HCT116 (cell line): ENCODE measurements around the gene EPB41L4A. TPM values are rescaled to one million over a fixed set of nuclear protein-coding genes. Genes with fewer than 3 reads are reported as not detected.

Source experiments
- ATAC-seq: fragments of 200-7000 bp; cut with Tn5 transposase; 2 replicates; pipeline ENCODE4 v1.9.1; 2020; ENCODE audit warnings: mild to moderate bottlenecking, moderate library complexity
- BruUV-seq: library from RNA; stranded (reverse); fragments of 400-500 nt; replicated peaks from 2 replicates; lab custom pipeline; 2021; lab: Mats Ljungman, UMichigan
- CTCF ChIA-PET: fragments of 300-600 bp; sonication (Branson Sonifier 250); formaldehyde crosslinking; loops from one replicate; lab custom pipeline; 2021; ENCODE audit warnings: antibody characterized with exemption; lab: Charles Lee
- POLR2A ChIA-PET: fragments of 300-600, 350-600 bp; sonication (Branson Sonifier 250); formaldehyde crosslinking; loops from one replicate; lab custom pipeline; 2021; ENCODE audit warnings: antibody characterized with exemption; lab: Charles Lee
- RAD21 ChIA-PET, 2 experiments: fragments of 300-600 bp; sonication (Branson Sonifier 250); formaldehyde crosslinking; loops; one replicate each; lab custom pipeline; 2023; ENCODE audit warnings: low total read pairs in 2 of 2; ENCODE audit not compliant: uncharacterized antibody in 2 of 2, unreplicated experiment in 2 of 2, low non-redundant PET in 1 of 2; lab: Charles Lee
- DNase-seq: peaks from one replicate; pipeline ENCODE4 v3.0.0-alpha.2; 2010; ENCODE audit warnings: low read depth, low spot score
- H2AFZ ChIP-seq: fragments of 200-600 bp; shearing (Covaris generic), sonication (generic); 2 replicates; pipeline ENCODE4 v1.6.1; 2017; ENCODE audit warnings: low read depth, mixed run types, mixed read lengths, antibody characterized with exemption, low read length; ENCODE audit not compliant: poor library complexity, severe bottlenecking
- H3K27ac ChIP-seq: 2 replicates; pipeline ENCODE4 v1.5.1; 2012; ENCODE audit warnings: low read depth, low read length
- H3K27me3 ChIP-seq: fragments of 200-600 bp; sonication (generic); 2 replicates; pipeline ENCODE4 v1.6.1; 2016; ENCODE audit warnings: mixed run types, low read length, mixed read lengths; ENCODE audit not compliant: insufficient read depth
- H3K36me3 ChIP-seq, 2 experiments: fragments of 200-500 bp in 1 of 2; fragments of 200-600 bp in 1 of 2; sonication (Bioruptor generic) in 1 of 2; sonication (generic) in 1 of 2; 2 replicates each; pipeline versions ENCODE4 v1.5.1 to v1.6.1; 2014 to 2016; ENCODE audit warnings: low read length in 2 of 2, inconsistent platforms in 1 of 2, mixed read lengths in 1 of 2, mixed run types in 1 of 2; ENCODE audit not compliant: insufficient read depth in 2 of 2, control insufficient read depth in 1 of 2
- H3K4me1 ChIP-seq, 2 experiments: fragments of 200-600 bp in 1 of 2; sonication (generic) in 1 of 2; 2 replicates each; pipeline versions ENCODE4 v1.5.1 to v1.6.1; 2012 to 2017; ENCODE audit warnings: low read length in 2 of 2, inconsistent platforms in 1 of 2, mild to moderate bottlenecking in 1 of 2, mixed read lengths in 1 of 2, mixed run types in 1 of 2, moderate library complexity in 1 of 2; ENCODE audit not compliant: insufficient read depth in 2 of 2, control insufficient read depth in 1 of 2
- H3K4me2 ChIP-seq: fragments of 200-600 bp; sonication (generic); 2 replicates; pipeline ENCODE4 v1.6.1; 2017; ENCODE audit warnings: mixed run types, low read length, mixed read lengths
- H3K4me3 ChIP-seq, 2 experiments: fragments of 200-600 bp in 1 of 2; sonication (generic) in 1 of 2; replicated peaks in 1 of 2; 2 replicates each; pipeline ENCODE4 v1.5.1; 2011 to 2016; ENCODE audit warnings: low read length in 2 of 2, control low read depth in 1 of 2, low read depth in 1 of 2, mild to moderate bottlenecking in 1 of 2, mixed read lengths in 1 of 2, mixed run types in 1 of 2
- H3K79me2 ChIP-seq: fragments of 200-600 bp; sonication (generic); 2 replicates; pipeline ENCODE4 v1.6.1; 2017; ENCODE audit warnings: mild to moderate bottlenecking, mixed run types, low read length, moderate library complexity, mixed read lengths; ENCODE audit not compliant: insufficient read depth
- H3K9ac ChIP-seq: fragments of 200-600 bp; sonication (generic); 2 replicates; pipeline ENCODE4 v1.6.1; 2016; ENCODE audit warnings: low read length, mixed read lengths
- H3K9me2 ChIP-seq: fragments of 200-600 bp; sonication (generic), shearing (Covaris generic); 2 replicates; pipeline ENCODE4 v1.6.1; 2017; ENCODE audit warnings: mixed run types, mild to moderate bottlenecking, moderate library complexity; ENCODE audit not compliant: insufficient read depth
- H3K9me3 ChIP-seq, 2 experiments: fragments of 200-500 bp in 1 of 2; fragments of 200-600 bp in 1 of 2; sonication (Bioruptor generic) in 1 of 2; sonication (generic) in 1 of 2; 2 replicates each; pipeline ENCODE4 v1.6.1; 2014 to 2017; ENCODE audit warnings: low read length in 2 of 2, mixed read lengths in 2 of 2, inconsistent platforms in 1 of 2, low read depth in 1 of 2, mild to moderate bottlenecking in 1 of 2, mixed run types in 1 of 2, moderate library complexity in 1 of 2; ENCODE audit not compliant: control insufficient read depth in 1 of 2, insufficient read depth in 1 of 2
- H4K20me1 ChIP-seq: fragments of 200-600 bp; sonication (generic), shearing (Covaris generic); 2 replicates; pipeline ENCODE4 v1.6.1; 2017; ENCODE audit warnings: mixed run types, mild to moderate bottlenecking, moderate library complexity; ENCODE audit not compliant: insufficient read depth
- ATF3 ChIP-seq: IDR thresholded peaks from 2 replicates; pipeline ENCODE4 v1.6.1; 2012
- CBX3 ChIP-seq: IDR thresholded peaks from 2 replicates; pipeline ENCODE4 v1.6.1; 2012; ENCODE audit warnings: low read depth
- CEBPB ChIP-seq: IDR thresholded peaks from 2 replicates; pipeline ENCODE4 v1.6.1; 2012; ENCODE audit warnings: low read depth
- ELF1 ChIP-seq: IDR thresholded peaks from 2 replicates; pipeline ENCODE4 v1.6.1; 2012; ENCODE audit warnings: low read depth, borderline replicate concordance
- EZH2 ChIP-seq: fragments of 200-600 bp; sonication (generic); IDR thresholded peaks from 2 replicates; pipeline ENCODE4 v1.6.1; 2017; ENCODE audit warnings: antibody characterized with exemption, mixed run types
- EZH2phosphoT487 ChIP-seq: fragments of 200-600 bp; IDR thresholded peaks from 2 replicates; pipeline ENCODE4 v1.6.1; 2018; ENCODE audit warnings: antibody characterized with exemption, borderline replicate concordance
- POLR2A ChIP-seq: IDR thresholded peaks from 2 replicates; pipeline ENCODE4 v1.7.0; 2011; ENCODE audit warnings: borderline replicate concordance; ENCODE audit not compliant: insufficient read depth, insufficient read length; ENCODE audit errors: extremely low read depth
- POLR2AphosphoS5 ChIP-seq: IDR thresholded peaks from 2 replicates; pipeline ENCODE4 v1.6.1; 2011; ENCODE audit warnings: mild to moderate bottlenecking, low read depth, low read length, moderate library complexity
- RAD21 ChIP-seq: IDR thresholded peaks from 2 replicates; pipeline ENCODE4 v1.6.1; 2012; ENCODE audit warnings: low read depth, mild to moderate bottlenecking
- REST ChIP-seq: IDR thresholded peaks from 2 replicates; pipeline ENCODE4 v1.6.1; 2012; ENCODE audit warnings: low read depth
- SIN3A ChIP-seq: IDR thresholded peaks from 2 replicates; pipeline ENCODE4 v1.6.1; 2012; ENCODE audit warnings: low read depth
- SP1 ChIP-seq: IDR thresholded peaks from 2 replicates; pipeline ENCODE4 v1.6.1; 2012; ENCODE audit warnings: low read depth
- TCF7L2 ChIP-seq: IDR thresholded peaks from 2 replicates; pipeline ENCODE4 v1.7.0; 2011; ENCODE audit warnings: borderline replicate concordance, inconsistent platforms; ENCODE audit not compliant: insufficient read depth, insufficient read length; ENCODE audit errors: extremely low read depth
- YY1 ChIP-seq: IDR thresholded peaks from 2 replicates; pipeline ENCODE4 v1.6.1; 2011; ENCODE audit warnings: low read length, low read depth, moderate library complexity, mild to moderate bottlenecking; ENCODE audit not compliant: insufficient replicate concordance; ENCODE audit errors: extremely low read depth
- ZNF274 ChIP-seq: fragments of 200-500 bp; sonication (Bioruptor generic); IDR thresholded peaks from 2 replicates; pipeline ENCODE4 v1.6.1; 2014; ENCODE audit warnings: mild to moderate bottlenecking, low read depth, low read length, inconsistent platforms
- intact Hi-C: fragments of 100-400 bp; cut with micrococcal nuclease; formaldehyde crosslinking; loops from 2 replicates; pipeline ENCODE4 v1.10.0; 2022
- total RNA-seq: library from RNA; stranded (reverse); gene quantifications from one replicate; pipeline ENCODE4 v1.2.1, GENCODE V29; 2021; ENCODE audit not compliant: unreplicated experiment

The EPB41L4A gene
- total RNA-seq, 1 experiment from 2014 or later = 2.8 TPM

GRCh38 chr5:112436144-112436543 is 17.1 kb upstream of the EPB41L4A start:
- Histone ChIP-seq H3K9me2 (no peaks in the 10 kb centered on the region), H3K4me1 (no peaks in the 10 kb centered on the region), H3K4me2 (no peak overlapping the region), H3K79me2 (no peaks in the 10 kb centered on the region), H3K9ac (no peak overlapping the region), H4K20me1 (no peaks in the 10 kb centered on the region), H3K36me3 (no peaks in the 10 kb centered on the region), H3K27ac (no peak overlapping the region)
- RAD21 ChIA-PET = no interaction called here
- TF ChIP-seq REST (no peak), TCF7L2 (no peak), ELF1 (no peak), CEBPB (no peak), SIN3A (no peak), YY1 (no peak), EZH2phosphoT487 (no peak), ZNF274 (no peak), POLR2AphosphoS5 (no peak), ATF3 (no peak), CBX3 (no peak), SP1 (no peak), EZH2 (no peak), POLR2A (no peak), RAD21 (no peak)
- TF ChIP-seq, all 23 proteins: peak for 0
- CTCF ChIA-PET = interaction anchor here (1.8 kb wide), 1 partner anchor 16 kb away, joined by 4 read pairs; no protein-coding TSS in a partner anchor
- peaks cover 6% of the 10 kb centered on the region; the same call in 1 of the 2 replicates for H3K27me3 ChIP-seq
- no peak for DNase-seq
- intact Hi-C loops = no loop called here
- no peak overlapping the region for H3K4me3 ChIP-seq
- POLR2A ChIA-PET = no interaction called here
- no peak overlapping the region for H2AFZ ChIP-seq
- BruUV-seq = no TSS peak
- ATAC-seq = no peak
- H3K9me3 ChIP-seq = no peaks in the 10 kb centered on the region
